GM19240 (cell line): ENCODE results near the gene RAB1B.
"Not testable (repeated sequence)": the region's sequence is repeated elsewhere in the genome, so short reads cannot be mapped to it uniquely, and the experiment has no call there.

ENCODE experiments used
- DNase-seq: peaks from one replicate; pipeline ENCODE4 v3.0.0; 2011; ENCODE audit warnings: low spot score; ENCODE audit not compliant: insufficient read length

The RAB1B gene

DNA sequence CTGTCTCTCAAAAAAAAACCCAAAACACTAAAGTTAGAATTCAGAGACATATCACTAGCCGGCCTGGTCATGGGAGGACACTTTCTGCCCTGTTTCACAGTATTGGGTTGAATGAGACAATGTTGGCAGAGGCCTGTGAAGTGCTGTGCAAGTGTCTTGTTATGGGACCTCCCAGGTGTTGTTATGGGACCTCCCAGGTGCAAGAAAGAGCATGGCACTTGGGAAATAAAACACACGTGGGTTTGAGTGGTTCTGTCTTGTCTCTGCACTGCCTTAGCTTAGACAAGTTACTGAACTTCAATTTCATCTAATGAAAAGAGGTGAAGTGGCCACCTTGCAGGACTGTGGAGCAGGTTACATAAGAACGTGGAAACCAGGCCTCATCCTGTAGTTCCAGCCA is 28.9 kb upstream of the RAB1B start:
- no peak for DNase-seq

DNA sequence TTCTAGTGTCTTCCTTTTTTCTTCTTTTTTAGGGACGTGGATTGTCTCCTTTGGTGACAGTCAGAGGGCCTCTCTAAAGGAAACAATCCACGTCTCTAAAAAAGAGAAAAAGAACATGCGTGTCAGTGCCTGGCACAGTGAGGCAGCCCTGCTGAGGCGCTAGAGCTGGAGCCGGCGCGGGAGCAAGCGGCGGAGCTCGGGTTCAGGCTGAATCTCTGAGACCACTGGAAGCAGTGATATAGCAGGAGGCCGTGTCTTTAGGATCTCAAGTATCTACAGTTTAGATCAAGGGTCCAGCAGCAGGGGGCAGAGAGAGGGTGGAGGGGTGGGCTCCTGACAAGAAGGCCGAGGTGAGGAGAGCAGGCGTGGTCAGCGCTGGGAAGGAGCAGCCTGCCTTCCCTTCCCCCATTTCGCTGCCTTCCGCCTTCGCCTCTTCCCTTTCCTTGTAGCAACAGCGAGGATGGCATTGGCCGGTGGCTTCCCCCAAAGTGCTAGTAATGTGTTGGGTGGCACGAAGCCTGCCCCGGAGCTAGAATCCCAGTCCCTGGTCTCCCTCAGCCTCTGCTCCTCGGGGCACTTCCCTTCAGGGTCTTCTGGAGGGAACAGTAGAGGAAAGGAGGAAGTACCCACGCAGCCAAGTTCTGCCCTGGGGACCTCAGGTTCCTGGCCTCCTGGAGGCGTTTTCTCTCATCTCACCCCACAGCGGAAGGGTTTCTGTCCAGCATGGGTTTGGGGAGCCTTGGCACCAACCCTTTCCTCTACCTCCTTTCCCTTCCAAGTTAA is 28.2 kb upstream of the RAB1B start:
- no peak for DNase-seq

DNA sequence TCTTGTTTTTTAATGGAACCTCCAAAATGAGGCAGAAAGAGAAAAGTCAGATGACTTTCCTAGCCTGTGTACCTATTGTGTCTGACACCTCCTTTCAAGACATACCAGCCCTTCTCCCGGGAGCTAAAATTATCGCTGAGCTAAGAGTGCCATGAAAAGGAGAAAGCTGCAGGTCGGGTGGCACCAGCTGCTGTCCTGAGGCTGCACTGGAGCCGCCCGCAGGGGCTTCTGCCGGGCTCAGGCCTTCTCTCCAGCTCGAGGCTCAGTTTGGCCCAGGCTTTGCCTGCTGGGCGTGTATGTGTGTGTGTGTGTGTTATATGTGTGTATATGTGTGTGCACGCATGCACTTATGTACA is 27.7 kb upstream of the RAB1B start:
- DNase-seq, result no peak

DNA sequence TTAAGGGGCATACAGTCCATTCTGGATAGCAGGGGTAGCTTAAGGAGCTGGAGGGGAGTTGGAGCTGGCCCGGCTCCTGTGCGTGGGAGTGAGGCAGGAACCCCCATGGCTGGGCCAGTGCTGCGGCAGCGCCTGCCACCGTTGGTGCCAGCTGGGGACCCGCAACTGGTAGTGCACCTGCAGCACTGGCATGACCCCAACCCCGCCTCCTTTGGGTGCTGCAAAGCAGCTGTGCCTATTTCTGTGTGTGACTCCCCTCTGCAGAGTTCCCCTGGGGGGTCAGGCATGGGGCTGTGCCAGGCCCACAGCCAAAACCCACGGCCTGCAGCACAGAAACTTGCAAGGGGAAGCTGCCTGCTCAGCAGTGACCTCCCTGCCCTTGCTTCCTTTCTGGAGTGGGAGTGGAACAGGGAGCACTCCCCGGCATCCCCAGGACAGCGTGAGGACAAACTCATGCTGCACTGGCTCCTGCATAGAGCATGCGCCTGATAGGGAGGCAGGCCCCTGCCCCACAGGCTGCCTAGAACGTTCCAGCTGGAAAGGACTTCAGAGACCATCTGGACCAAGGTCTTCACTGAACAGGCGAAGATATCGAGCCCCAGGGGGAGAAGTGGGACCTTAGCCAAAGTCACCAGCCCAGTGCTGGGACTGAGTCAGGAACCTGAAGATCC is 26.2 kb upstream of the RAB1B start:
- no peak for DNase-seq

DNA sequence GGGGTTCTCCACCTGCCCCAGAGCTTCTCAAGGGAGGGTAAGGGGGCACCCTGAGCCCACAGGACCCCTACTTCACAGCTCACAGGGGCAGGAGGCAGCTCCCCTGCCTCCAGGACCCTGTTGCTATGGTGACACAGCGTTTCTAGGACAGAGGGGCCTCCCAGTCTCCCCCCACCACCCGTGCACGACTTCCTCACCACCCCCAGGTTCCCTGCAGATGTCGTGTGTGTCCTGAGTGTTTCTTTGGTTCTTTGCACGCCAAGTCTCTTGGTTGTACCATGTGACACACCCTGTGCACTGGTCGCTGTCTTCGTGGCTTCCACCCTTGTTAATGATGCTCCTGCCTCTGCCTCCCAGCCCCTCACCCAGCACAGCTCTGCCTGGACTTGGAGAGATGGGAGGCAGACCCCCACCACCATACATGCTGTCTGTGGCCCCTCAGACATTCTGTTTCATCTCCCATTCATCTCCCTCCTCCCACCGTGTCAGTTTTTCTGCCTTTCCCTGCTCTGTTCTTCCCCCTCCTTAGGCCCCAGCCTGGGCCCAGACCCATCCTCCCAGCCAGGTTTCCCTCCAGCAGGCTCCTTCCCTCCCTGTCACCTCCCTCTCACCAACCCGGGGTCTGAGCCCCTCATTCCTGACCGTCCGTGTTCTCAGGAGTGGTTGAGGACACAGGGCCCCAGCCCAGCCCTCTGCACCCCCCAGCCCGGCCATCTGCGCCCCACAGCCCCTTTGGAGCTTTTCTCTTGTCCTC is 24.5 kb upstream of the RAB1B start:
- DNase-seq, result no peak

DNA sequence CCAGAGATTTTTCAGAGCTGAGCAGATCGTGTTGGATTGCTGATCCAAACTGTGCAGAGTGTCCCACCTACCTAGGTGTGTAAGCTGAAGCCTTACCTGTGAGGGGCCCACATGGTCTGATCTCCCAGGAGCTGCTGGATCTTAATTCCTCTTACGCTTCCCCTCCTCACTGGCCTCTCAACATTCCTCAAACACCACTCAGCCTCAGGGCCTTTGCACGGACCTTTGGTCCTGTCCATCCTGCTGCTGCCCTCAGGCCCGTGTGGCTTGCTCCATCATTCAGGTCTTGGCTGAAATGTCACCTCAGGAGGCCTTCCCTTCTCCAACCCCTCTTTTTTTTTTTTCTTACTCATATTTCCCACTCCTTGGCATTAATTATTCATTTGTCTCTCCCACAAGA is 21.1 kb upstream of the RAB1B start:
- no peak for DNase-seq

DNA sequence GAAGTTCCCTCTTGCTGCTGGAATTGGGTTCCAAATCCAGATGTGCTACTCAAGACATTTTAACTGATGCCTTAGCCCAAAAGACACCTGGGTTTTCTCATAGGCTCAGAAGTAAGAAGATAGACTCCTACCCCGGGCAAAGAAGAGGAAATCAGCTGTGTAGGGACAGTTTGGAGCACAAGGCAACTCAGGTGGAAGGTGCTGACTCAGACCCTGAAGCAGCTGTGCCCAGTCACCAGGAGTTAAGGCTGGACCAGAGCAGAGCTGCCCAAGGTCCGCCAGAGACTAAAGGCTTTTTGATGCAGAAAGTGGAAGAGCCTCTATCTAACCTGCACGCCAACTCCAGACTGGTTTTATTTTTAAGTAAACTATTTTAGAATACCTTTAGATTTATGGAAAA is 20.6 kb upstream of the RAB1B start:
- no peak for DNase-seq

DNA sequence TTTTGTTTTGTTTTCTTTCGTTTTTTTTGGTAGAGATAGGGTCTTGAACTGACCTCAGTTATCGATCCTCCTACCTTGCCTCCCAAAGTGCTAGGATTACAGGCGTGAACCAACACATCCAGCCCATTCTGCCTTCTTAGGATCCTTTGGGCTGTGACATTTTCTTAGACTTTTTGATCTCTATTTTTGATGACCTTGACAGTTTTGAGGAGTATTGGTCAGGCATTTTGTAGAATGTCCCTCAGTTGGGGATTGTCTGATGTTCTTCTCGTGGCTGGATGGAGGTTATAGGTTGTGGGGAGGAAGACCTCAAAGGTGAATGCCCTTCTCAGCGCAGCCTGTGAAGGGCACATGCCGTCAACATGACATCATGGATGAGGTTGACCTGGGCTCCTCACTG is 19.5 kb upstream of the RAB1B start:
- DNase-seq, result no peak

DNA sequence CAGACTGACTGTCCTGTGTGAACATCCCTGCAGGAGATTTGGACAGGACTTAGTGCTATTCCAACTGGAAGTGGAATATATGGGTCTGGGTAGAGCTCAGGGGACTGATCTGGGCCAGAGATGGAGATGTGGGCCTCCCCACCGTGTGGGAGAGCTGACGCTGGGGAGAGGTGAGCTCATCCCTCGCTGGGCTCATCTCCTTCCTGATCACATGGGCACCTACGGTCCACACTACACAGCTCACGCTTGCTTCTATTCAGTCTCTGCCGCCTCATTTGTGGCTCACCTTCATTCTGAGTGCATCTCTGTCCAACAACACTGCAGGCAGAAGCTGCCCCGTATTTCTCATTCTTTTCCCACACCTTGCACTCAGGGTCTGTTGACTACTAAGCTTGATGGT is 16.6 kb upstream of the RAB1B start:
- no peak for DNase-seq

DNA sequence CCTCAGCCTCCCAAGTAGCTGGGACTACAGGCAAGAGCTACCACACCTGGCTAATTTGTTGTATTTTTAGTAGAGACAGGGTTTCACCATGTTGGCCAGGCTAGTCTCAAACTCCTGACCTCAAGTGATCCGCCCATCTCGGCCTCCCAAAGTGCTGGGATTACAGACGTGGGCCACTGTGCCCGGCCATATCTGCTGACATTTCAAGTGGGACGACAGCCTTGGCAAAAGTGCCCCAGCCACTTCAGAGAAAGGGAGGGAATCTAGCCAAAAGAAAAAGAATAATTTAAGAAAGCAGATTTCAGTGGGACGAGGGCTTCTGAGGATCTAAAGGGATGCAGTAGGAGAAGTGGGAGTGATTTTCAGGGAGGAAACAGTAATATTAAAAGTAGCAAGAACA is 15.4 kb upstream of the RAB1B start:
- DNase-seq, result not testable (repeated sequence)

DNA sequence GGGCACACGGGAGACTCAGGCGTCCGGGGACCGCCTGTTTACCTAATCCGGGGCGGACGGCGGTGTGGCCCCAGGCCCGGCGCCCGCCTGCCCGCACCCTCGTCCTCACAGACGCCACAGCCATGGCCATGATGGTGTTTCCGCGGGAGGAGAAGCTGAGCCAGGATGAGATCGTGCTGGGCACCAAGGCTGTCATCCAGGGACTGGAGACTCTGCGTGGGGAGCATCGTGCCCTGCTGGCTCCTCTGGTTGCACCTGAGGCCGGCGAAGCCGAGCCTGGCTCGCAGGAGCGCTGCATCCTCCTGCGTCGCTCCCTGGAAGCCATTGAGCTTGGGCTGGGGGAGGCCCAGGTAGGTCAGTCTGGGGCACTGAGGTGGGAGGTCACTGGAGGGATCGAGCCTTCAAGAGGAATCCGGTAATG is 10.0 kb upstream of the RAB1B start:
- DNase-seq, result no peak

DNA sequence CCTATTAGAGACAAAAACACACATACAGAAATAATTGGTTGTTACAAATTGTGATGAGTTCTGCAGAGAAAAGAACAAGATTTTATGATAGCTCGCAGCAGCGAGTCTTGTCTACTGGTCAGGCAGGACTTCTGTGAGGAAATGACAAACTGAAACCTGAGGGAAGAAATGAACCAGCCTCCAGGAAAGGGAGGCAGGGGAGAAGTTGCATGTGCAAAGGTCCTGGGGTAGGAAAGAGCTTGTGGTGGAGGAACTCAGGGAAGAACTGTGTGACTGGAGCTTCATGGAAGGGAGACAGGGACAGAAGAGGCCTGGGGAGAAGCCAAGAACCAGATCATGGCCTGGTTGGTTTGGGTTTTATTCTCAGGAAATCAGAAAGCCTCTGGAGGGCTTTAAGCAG is 9.2 kb upstream of the RAB1B start:
- DNase-seq, result no peak

DNA sequence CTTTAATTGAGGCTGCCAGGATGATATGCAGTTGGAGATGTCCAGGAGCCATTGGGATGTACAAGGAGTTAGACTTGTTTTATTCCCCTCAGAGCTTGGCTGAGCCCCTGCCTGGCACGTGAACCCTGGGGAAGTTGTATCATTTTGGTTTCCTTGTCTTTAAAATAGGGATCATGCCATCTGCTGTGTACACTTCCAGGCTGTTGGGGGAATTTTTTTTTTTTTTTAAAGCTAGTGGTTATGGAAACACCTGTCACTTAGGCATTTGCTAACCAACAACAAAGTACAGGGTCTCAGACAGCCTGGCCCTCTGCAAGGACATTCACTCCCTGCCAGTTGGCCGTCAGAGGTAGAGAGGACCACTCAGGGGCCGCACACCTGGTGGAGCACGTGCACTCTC is 8.5 kb upstream of the RAB1B start:
- DNase-seq, result no peak

DNA sequence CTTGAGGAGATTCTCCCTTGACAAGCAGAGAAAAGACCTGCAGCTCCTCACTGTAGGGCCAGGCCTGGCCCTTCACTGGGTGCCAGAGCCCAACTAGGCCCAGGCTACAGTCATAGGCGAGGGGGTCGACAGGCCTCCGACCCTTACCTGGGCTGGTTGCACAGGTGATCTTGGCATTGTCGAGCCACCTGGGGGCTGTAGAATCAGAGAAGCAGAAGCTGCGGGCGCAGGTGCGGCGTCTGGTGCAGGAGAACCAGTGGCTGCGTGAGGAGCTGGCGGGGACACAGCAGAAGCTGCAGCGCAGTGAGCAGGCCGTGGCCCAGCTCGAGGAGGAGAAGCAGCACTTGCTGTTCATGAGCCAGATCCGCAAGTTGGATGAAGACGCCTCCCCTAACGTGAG is 6.9 kb upstream of the RAB1B start:
- DNase-seq, result no peak

DNA sequence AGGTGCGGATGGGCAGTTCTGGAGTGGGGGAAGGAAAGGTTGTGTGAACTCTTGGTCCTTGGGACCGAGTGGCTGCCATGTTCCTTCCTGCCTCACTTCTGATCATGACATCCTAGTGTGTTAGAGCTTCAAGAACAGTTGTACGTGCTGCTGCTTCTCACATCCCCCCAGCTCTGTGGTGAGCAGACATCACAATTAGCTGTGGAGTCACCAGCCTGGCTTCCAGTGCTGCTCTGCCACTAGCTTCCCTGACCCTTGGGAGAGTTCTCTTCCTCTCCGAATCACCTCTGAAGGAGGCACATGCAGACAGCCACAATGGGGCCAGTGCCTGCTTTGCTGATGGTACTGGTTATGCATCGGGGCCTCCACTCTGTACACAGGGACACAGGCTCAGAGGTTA is 6.2 kb upstream of the RAB1B start:
- DNase-seq, result no peak

DNA sequence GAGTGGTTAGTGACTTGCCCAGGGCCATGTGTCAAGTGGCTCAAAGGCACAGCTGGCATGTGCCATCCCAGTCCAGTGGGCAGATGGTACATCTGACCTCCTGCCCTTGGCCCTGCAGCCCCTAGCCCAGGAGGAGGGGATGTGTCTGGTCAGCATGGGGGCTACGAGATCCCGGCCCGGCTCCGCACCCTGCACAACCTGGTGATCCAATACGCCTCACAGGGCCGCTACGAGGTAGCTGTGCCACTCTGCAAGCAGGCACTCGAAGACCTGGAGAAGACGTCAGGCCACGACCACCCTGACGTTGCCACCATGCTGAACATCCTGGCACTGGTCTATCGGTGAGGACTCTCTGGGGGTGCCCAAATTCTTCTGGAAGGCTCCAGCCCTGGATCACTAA is 5.7 kb upstream of the RAB1B start:
- no peak for DNase-seq

DNA sequence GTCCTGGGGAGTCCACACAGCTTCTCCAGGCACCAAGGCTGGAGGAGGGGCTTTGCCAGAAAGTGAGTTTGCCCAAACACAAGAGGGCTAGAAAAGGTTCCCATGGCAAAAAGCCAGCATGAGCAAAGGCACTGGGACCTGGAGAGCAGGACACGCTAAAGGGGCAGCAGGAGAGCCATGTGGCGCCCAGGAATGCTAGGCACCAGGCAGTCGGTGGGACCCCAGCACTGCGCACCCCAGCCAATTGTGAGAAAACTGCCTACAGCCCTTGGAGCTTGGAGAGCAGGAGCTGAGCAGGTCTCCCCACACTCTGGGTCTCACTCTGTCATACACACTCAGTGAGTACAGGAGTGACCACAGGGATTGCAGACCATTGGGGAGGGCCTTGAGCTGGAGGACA is 5.2 kb upstream of the RAB1B start:
- DNase-seq, result no peak

DNA sequence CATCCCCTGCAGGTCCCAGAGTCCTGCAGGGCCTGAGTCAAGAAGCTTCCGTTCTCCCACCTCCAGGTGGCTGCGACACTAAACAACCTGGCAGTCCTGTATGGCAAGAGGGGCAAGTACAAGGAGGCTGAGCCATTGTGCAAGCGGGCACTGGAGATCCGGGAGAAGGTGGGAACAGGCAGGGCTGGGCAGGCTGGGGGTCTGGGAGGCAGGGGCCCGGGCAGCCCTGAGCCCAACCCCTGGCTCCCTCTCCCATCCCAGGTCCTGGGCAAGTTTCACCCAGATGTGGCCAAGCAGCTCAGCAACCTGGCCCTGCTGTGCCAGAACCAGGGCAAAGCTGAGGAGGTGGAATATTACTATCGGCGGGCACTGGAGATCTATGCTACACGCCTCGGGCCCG is 4.7 kb upstream of the RAB1B start:
- no peak for DNase-seq

DNA sequence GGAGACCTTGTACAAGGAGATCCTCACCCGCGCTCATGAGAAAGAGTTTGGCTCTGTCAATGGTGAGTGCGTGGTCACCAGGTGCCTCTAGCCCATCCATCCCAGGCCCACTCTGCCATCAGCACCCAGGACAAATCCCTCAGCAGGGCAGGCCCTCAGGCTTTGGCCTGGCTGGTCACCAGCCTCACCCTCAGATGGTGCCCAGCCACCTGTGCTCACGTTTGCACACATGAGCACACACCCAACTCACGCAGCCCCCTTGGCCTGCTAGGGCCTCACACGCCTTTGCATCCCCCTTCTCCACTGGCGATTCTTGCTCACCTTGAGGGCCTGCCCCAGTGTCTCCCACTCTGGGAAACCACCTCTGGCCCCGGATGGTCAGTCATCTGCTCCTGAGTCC is 4.1 kb upstream of the RAB1B start:
- DNase-seq, result no peak

DNA sequence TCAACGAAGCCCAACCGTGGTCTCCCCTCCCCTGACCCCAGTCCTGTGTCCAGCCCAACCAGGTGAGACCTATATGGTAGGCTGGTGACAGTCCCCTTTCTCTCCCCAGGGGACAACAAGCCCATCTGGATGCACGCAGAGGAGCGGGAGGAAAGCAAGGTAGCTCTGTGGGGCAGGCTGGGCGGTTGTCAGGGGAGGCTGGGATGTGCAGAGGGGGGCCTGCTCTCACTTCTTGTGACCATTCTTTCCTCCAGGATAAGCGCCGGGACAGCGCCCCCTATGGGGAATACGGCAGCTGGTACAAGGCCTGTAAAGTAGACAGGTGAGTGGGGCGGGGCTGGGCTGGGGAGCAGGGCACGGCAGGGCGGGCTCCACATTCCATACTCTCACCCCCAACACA is 3.5 kb upstream of the RAB1B start:
- DNase-seq, result no peak

DNA sequence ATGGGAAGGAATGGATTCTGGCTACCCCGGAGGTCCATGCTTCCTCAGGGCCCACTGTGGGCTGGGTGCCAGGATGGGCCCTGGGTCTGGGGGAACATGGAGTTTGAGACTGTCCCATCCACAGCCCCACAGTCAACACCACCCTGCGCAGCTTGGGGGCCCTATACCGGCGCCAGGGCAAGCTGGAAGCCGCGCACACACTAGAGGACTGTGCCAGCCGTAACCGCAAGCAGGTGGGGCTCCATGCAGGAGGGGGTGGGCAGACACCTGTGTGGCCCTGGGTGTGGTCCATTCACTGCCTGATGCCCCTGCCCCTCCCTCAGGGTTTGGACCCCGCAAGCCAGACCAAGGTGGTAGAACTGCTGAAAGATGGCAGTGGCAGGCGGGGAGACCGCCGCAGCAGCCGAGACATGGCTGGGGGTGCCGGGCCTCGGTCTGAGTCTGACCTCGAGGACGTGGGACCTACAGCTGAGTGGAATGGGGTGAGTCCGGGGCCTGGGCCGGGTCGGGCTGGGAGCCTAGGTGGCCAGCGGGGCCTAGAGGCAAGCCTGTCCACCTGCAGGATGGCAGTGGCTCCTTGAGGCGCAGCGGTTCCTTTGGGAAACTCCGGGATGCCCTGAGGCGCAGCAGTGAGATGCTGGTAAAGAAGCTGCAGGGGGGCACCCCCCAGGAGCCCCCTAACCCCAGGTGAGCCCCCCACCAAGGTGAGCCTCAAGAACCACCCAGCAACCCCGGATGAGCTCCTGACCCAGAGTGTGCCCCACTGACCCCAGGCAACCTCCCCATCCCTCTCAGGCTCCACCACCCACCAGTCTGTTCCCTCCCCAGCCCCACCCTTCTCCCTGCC is 2.7 kb upstream of the RAB1B start:
- DNase-seq, result no peak
